ENCODE data around the gene HSPA14.

- no peak for TF ChIP-seq CTCF (IDR thresholded peaks at IDR 0.05)
- TF ChIP-seq EP300 (IDR thresholded peaks at IDR 0.05) = no peak
Observed at GRCh38 chr10:14879928-14880193, 41.8 kb downstream of the HSPA14 start.
